Right lobe of liver (tissue), 4 donors: ENCODE results near the gene AGAP3.

Experiments
- CTCF ChIP-seq, 4 donors: fragments of 200-600 bp in 3 of 4; fragments of 450-650 bp in 1 of 4; IDR thresholded peaks; one replicate each; pipeline versions ENCODE4 v1.5.1 to v1.8.0; 2016 to 2022; ENCODE audit warnings: antibody characterized with exemption in 4 of 4, mild to moderate bottlenecking in 2 of 4
- POLR2A ChIP-seq: fragments of 450-650 bp; IDR thresholded peaks from one replicate; pipeline ENCODE4 v1.6.1; 2017; ENCODE audit warnings: antibody characterized with exemption, mild to moderate bottlenecking
- donor health status: DM: no; HTN: no; CAD: no.
- donor health status: DM: no; HTN: no; CAD: no.
- donor health status: DM: no; HTN: yes; CAD: no.

- TF ChIP-seq CTCF (IDR thresholded peaks at IDR 0.05) = no peak
- no peak for TF ChIP-seq POLR2A
These were observed 55.1 kb downstream of the AGAP3 start for GRCh38 chr7:151141311-151141854.
